Measurements from ENCODE around the gene OR10J1. TPM values are rescaled to one million over a fixed set of nuclear protein-coding genes. Genes with fewer than 3 reads are reported as not detected.

Gene OR10J1
- total and polyA plus RNA-seq, 10 donors: not detected

- TF ChIP-seq POLR2AphosphoS5 (IDR thresholded peaks at IDR 0.05): no peak
- TF ChIP-seq POLR2A (IDR thresholded peaks at IDR 0.05): no peak
- no peak for DNase-seq
- Histone ChIP-seq H3K4me1 (no peaks in the 10 kb centered on the region), H3K4me3 (no peak overlapping the region), H3K27me3 (replicated peaks in 1 of 7) (no peaks in the 10 kb centered on the region), H3K36me3 (no peaks in the 10 kb centered on the region), H3K9me3 (peaks cover 0 to 9% (median 4%) of the 10 kb centered on the region in 8 donors), H3K27ac (no peak overlapping the region)
- intact Hi-C loops (cut with DNase I; ENCODE audit: low total_unique reads): no loop called here
- WGBS, 5 donors: 71 to 94% (median 88%) methylated on average over 4 of the region's 4 CpGs
These were observed 44.0 kb downstream of the OR10J1 start for GRCh38 chr1:159483501-159483900.

Other genes with a start within 250 kb of the OR10J1 start
- 100 to 1,000 TPM in 5 of 7 donors, 10 to 100 TPM in 2; 76.0 to 141 (median 111) TPM for gene ACKR1, start 234.8 kb upstream of the OR10J1 start, total RNA-seq
- 10 to 100 TPM; 17.6 to 68.3 (median 41.1) TPM for gene ACKR1, start 234.8 kb upstream of the OR10J1 start, polyA plus RNA-seq
- gene FCER1A, start 137.4 kb upstream of the OR10J1 start, total RNA-seq: 1 to 10 TPM in 2 of 7 donors, under 1 TPM in 1, not detected in 4; 0.43 to 1.6 (median 1.3) TPM
- gene FCER1A, start 137.4 kb upstream of the OR10J1 start, polyA plus RNA-seq: 1 to 10 TPM in 1 of 3 donors, not detected in 2; 1.7 TPM
- gene OR10J4, start 7.5 kb upstream of the OR10J1 start, total RNA-seq: not detected
- not detected for gene OR10J4, start 7.5 kb upstream of the OR10J1 start, polyA plus RNA-seq
- gene OR10J5, start 96.3 kb downstream of the OR10J1 start, total RNA-seq: not detected
- gene OR10J5, start 96.3 kb downstream of the OR10J1 start, polyA plus RNA-seq: not detected
- not detected for gene APCS, start 148.1 kb downstream of the OR10J1 start, total RNA-seq
- not detected for gene APCS, start 148.1 kb downstream of the OR10J1 start, polyA plus RNA-seq

Data from spleen (tissue), 11 donors.